HG03280 (cell line): Measurements from ENCODE around the gene TMUB2.
"Not testable (repeated sequence)": the region's sequence is repeated elsewhere in the genome, so short reads cannot be mapped to it uniquely, and the experiment has no call there.

ENCODE experiments used
- ATAC-seq: cut with Tn5 transposase; IDR thresholded peaks from one replicate; pipeline ENCODE4 v1.9.1; 2021; ENCODE audit warnings: mild to moderate bottlenecking, moderate library complexity; ENCODE audit not compliant: unreplicated experiment

The TMUB2 gene

DNA sequence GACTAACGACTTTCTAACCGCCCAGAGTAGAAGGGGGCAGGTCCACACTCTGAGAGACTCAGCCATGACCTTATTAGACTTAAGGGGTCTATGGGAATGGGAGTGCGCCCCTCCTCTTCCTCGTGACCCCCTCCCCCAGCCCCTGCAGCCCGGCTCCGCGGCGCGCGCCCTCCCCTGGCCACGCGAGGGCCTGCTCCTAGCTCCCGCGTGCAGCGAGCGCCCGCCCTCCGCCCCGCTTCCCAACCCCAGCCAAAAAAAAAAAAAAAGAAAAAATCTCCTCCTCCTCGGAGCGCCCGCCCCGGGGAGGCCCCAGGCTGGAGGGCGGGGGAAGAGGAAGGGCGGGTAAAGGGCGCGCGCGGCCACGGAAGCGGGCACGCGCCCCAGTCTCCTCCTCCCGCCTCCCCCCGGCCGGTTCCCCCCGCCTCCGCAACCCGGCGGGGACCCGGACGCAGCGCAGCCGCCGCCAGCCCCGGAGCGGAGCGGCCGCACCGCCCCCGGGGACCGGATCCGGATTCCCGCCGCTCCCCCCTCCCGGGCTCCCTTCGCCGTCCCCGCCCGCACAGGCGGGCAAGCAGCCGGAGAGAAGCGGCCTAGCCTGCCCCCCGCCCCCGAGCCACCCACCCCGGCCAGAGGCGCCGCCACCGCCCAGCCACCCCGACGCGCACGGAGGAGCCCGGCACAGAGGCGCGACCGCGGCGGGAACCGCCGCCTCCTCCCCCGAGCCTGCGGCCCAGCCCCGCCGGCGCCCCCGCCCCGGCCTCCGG, 31.8 kb downstream of the TMUB2 start:
- peak; percentile 37 for ATAC-seq

DNA sequence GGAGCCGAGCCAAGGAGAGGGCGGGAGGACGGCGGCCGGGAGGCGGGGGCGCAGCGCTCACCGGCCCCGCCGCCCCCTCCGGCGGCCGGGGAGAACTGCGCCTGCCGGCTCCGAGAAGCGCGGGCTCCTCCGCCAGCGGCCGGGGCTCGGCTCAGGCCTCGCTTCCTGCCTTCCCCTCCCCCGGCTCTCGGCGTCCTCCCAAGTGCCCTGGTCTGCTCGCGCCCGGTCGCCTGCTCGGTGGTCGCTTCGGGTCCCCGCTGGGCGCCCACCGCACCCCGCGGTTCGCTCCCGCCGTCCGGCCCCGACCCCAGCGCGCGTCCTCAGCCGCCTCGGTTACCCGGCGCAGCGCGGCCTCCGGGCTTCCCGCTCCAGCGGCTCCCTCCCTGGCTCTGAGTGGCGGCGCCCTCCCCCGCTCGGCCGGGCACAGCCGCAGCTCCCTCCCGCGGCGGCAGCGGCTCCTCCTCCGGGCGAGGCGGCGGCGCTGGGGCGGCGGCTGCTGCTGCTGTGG, 32.4 kb downstream of the TMUB2 start:
- peak; percentile 40 for ATAC-seq

DNA sequence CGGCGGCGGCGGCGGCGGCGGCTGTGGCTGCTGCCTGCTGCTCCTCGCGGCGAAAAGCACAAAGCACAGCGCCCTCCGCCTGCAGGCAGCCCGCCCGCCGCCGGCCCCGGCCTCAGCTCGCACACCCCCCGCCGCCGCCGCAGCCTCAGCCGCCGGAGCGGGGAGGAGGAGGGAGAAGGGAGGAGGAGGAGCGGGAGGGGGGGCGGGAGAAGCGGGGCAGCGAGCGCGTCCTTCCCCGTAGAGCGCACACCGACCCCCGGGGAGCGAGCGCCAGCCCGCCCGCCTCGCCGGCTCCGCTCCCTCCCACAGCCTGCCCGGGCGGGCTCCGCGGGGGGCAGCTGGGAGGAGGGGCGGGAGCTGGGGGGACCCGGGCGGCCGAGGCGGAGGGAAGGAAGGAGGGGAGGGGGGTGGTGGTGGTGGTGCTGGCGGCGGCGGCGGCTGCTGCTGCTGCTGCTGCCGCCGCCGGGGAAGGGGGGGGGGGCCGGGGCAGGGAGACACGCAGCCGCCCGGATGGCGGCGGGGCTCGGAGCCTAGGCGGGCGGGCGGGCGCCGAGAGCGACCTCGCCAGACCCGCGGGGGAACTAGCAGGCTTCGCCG, 32.9 kb downstream of the TMUB2 start, which contains the start of gene UBTF:
Gene UBTF, minus strand, starts transcription at position 60 of the 597 bp plus-strand sequence. CDS start 1,446 bp downstream, outside the sequence.
- ATAC-seq = peak; percentile 14

DNA sequence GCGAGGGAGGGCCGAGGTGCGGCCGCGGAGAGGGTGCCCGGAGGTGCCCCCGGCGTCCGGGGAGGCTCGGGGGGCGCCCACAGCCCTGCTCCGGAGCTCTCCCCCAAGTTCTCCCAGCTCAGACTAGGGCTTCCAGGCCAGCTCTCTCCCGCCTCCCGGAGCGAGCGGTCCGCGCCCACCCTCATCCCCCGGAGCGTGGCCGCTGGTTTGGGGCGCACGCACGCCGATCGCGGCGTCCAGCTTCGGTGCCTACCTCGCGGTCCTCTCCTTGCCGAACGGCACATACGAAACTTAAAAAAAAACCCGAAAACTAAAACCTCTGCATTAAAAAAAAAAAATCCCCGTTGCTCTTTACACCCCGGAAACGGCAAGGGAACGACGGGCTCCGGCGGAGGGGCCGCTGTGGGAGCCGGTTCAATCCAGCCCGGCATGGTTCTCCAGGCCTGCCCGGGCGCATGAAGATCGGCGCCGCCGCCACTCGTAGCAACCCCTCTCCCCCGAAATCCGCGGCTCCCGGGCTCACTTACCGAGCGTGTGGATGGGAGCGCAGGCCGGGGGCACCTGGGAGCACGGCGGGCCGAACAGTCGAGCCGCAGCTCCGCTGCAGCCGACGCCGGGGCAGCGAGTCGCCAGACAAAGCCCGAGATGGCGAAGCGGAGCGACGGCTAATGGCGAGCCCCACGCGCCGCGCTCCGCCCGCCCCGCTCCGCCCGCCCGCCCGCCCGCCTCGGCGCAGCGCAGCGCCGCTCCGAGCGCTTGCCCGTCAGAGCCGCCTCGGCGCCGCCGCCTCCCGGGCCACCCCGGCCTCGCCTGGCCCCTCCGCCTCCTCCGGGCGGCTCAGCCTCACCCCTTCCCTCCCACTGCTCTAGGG, 33.7 kb downstream of the TMUB2 start:
- ATAC-seq = peak; percentile 9

DNA sequence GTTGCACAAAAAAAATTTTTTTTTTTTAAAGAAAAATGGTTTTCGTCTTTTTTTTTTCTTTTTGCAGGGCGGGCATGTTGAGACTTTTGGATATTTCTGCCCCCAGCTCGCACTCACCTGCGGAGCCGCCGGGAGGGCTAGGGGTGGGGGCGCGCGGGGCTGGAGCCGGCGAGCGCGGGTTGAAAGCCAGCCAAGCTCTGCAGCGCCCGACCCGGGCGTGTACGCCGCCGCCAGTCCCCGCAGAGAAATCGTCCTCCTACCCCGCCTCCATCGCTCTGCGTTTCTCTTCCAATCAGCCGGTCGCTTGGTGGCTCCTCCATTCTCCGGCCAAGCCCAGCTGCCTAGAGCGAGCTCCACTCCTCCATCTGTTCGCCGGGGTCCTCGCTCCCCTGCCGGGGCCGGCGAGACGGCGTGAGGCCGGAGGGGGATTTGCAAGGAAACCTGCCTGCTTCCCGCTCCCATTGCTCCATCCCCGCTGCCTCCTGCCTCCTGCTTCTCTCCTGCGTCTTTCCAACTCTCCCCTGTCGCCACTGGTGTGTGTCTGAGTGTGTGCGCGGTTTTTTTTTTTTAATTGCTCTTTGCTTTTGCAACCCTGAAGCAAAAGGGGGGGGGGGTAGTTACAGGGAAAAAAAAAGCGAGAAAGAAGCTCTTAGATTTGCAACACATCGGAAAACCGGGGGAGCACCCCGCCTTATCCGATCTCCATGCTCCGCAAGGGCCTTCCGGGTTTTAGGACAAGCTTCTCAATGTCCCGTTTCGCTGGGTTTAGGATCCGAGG, 34.5 kb downstream of the TMUB2 start:
- ATAC-seq = no peak

DNA sequence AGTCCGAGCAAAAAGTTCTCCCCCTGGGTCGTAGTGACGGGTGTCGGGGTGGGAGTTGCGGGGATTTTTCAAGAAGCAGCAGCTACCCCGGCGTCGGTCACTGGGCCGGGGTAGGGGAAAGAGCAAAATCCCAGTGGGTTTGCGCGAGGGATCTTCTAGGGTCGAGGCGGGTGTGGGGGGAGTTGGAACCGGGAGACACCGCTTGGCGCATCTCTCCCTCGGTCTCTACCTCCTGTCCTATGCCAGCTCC, 35.0 kb downstream of the TMUB2 start:
- no peak for ATAC-seq

DNA sequence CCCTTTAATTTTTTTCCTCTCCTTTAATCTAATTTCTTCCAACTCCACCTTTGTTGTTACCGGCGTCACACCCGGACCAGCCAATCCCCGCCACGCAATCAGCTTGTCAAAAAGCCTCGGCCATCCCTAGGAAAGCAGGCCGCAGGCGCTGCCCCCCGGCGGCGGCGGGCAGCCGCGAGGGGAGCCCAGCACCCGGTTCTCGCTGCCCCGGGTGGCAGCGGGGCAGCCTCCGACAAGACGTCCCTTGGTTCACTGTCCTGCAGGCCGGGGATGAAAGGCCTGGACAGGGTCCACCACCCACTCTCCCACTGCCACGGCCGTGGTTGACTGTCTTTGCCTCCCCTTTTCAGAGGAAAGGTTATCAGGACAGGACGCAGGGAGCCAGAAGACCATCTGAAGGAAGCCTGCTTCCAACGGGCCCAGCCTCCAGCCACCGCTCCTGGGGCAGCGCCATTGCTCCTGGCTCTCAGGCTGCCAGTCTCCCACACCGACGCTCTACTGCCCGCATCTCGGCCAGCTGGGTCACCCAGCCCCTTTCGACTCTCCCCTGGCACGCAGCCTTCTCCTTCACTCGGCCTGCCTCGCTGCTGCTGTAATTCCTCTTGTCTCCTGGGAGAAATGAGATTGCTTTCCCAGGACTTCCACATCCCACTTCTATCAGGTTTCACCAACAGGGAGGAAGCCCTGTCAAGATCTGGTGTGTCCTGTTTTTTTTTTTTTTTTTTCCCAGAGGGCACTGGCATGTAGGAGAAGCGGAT, 35.5 kb downstream of the TMUB2 start:
- no peak for ATAC-seq

DNA sequence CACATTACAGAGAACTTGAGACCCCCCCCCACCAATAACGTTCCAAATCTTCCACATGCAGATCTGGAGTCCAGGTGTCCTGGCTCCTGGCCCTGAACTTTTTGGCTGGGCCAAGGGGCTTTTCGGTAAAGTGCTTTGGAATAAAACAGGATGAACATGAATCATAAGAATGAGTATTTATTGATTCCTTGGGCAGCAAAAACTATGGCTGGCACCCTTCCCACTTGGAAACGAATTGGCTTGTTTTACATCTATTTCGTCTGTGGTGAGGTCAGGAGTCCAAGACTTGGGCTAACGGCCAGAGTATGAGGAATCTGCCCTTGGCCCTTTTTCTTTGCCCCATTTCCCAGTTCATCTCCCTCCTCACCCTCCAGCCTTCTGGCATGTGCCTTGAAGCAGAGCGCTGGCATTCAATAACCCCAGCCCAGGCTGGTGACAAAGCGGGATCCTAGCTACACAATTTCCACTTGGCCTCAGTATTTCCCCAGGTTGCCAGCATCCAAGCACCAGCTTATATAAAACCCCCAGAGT, 36.8 kb downstream of the TMUB2 start:
- no peak for ATAC-seq

DNA sequence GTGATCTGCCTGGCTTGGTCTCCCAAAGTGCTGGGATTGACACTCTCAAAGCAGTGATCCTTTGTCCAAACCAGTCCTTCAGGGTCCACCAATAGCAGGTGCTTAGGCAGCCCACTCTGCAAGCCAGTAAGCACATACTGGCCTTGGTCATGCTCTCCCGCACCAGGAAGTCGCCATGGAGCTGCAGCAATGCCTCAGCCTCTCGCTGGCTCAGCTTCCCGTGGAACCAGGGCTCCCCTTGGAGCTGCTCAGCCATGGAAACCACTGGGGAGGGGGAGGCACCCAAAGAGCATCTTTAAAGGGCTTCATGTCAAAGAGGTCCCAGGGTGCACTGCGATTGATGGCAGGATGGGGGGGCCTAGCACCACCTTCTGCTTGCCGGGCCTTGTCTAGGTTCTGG, 42.3 kb downstream of the TMUB2 start:
- ATAC-seq = no peak

DNA sequence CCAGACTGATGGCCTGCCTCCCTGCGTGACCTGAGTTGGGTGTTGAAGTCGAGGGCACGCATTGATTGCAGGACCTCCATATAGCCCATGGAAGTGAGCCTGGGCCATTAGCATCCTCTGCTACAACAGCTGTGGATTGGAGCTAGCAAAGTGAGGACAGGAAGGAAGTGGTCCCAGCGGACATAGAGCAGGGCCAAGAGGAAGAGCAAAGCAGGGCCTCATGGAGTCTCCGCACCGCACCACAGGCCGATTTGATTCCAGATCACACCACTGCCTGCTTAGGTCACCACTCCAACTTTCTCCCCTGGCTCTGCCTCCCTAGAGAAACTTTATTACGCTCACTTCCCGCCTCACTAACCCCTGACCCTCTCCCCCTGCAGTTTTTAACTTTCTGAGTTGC, 43.4 kb downstream of the TMUB2 start:
- no peak for ATAC-seq

DNA sequence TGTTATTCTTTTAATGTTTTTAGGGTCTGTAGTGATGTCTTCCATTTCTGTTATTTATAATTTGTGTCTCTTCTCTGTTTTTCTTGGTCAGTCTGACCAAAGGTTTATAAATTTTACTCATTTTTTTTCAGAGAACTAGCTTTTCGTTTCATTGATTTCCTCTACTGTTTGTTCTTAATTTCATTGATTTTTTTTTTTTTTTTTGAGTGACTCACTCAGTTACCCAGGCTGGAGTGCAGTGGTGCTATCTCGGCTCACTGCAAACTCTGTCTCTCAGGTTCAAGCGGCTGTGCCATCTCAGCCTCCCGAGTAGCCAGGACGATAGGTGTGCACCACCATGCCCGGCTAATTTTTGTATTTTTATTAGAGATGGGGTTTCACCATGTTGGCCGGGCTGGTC, 45.3 kb downstream of the TMUB2 start:
- ATAC-seq = no peak

DNA sequence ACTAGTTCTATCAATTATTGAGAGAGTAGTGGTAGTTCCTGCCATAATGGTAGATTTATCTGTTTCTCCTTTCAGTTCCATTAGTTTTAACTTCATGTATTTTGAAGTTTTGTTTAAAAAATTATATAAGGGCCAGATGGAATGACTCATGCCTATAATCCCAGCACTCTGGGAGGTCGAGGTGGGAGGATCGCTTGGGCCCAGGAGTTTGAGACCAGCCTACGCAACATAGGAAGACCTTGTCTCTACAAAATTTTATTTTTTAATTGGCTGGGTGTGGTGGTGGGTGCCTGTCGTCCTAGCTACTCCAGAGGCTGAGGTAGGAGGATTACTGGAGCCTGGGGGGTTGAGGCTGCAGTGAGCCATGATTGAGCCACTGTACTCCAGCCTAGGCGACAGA, 46.8 kb downstream of the TMUB2 start:
- ATAC-seq = no peak

DNA sequence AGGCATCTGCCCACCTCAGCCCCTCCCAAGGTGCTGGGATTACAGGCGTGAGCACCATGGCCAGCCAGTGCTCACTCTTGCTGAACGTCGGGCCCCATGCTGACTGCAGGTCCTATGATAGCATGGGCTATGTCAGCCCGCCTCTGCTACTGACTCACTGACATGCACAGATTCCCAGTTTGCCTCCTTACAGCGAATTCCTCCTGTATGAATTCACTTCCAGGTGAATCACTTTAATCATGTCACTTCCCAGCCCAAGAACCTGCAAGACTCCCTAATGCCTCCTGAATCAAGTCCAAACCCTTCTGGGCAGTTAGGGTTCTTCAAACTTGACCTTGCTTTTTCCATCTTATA, 48.8 kb downstream of the TMUB2 start:
- no peak for ATAC-seq

DNA sequence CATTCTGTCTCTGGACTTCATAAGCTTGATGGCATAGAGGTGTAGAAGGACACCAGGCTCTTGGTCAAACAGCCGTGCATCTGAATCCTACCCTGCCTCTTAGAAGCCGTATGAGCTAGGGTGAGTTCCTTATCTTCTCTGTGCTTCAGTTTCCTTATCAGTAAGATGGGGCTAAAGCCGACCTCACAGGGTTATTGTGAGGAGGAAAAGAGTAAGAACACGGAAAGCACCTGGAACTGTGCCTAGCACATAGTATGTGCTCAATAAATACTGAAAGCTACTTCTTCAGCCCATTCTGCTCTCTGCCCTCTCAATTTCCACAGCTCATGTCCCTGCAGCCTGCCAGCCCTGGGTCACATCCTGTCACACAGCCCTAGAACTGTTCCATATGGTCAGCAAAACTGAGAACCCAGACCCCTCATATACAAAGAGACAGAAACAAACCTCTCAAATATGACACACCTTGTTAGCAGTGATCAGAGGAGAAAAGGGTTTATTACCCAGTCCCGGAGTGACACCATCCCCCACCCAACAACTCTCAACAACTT, 49.7 kb downstream of the TMUB2 start:
- no peak for ATAC-seq

DNA sequence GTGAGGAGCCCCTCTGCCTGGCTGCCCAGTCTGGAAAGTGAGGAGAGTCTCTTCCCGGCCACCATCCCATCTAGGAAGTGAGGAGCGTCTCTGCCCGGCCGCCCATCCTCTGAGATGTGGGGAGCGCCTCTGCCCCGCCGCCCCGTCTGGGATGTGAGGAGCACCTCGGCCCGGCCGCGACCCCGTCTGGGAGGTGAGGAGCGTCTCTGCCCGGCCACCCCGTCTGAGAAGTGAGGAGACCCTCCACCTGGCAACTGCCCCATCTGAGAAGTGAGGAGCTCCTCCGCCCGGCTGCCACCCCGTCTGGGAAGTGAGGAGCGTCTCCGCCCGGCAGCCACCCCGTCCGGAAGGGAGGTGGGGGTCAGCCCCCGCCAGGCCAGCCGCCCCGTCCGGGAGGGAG, 51.1 kb downstream of the TMUB2 start:
- not testable (repeated sequence) for ATAC-seq

DNA sequence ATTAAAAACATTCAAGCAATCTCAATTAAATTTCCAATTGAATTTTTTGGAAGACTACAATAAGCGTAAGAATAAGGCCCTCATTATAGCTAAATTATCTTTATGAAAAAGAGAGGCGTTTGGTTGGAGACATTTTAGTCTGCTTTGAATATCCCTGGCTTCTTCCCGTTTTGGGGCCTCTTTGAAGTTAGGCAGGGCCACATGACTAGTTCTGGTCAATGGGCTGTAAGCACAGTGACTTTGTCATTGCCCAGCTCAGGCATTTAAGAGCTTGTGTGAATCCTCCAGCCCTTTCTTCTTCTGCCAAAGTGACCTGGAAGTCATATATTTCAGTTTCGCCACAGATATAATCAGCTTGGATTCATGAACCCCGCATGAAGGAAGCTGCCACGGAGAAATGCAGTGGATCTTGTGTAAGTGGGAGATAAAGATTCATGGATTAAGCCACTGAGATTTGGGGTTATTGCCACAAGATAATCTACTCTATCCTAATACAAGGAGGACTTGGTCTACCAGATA, 54.4 kb downstream of the TMUB2 start:
- ATAC-seq = no peak
